Measurements from ENCODE around the gene CLIP3. TPM values are rescaled to one million over a fixed set of nuclear protein-coding genes. Genes with fewer than 3 reads are reported as not detected.

The CLIP3 gene
- total and polyA plus RNA-seq, 11 donors: 1.3 to 8.0 (median 2.8) TPM

DNA sequence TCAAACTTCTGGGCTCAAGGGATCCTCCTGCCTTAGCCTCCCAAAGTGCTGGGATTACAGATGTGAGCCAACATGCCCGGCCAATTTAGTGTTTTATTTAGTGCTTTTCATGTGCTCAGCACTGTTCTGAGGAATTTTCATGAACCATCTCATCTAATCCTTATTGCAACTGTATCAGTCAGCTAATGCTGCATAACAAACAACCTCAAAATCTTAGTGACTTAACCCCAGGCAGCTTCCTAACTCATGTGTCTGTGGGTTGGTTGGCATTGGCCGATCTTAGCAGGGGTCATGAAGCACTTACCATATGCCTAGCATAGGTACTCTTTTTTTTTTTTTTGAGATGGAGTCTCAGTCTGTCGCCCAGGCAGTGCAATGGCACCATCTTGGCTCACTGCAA lies 43.8 kb downstream of the CLIP3 start:
- intact Hi-C loops (cut with DNase I): no loop called here
- Histone ChIP-seq H3K4me1 (peaks cover 0 to 8% (median under 1%) of the 10 kb centered on the region in 12 donors), H3K36me3 (no peaks in the 10 kb centered on the region), H3K27ac (no peak overlapping the region), H3K9me3 (peaks cover 0 to 7% (median 0%) of the 10 kb centered on the region in 12 donors), H3K4me3 (no peak overlapping the region), H3K27me3 (peaks cover 7 to 45% (median 21%) of the 10 kb centered on the region in 9 donors)
- ATAC-seq: no peak
- WGBS, 4 donors: 87 to 95% (median 93%) methylated on average over 3 of the region's 3 CpGs
- no peak for TF ChIP-seq CTCF (IDR thresholded peaks at IDR 0.05)
- TF ChIP-seq POLR2A (IDR thresholded peaks at IDR 0.05): no peak
- DNase-seq: no peak

- peaks cover 7 to 48% (median 21%) of the 10 kb centered on the region in 9 donors for H3K27me3 ChIP-seq
- 32 to 41% (median 36%) methylated on average over 8 of the region's 8 CpGs for WGBS, 4 donors
- H3K4me1 ChIP-seq: peaks cover 0 to 8% (median 0%) of the 10 kb centered on the region in 12 donors
- no peak for ATAC-seq
- no peaks in the 10 kb centered on the region for H3K36me3 ChIP-seq
- TF ChIP-seq POLR2A (IDR thresholded peaks at IDR 0.05) (no peak), CTCF (IDR thresholded peaks at IDR 0.05) (no peak)
- peak overlapping the region in 9 of 12 donors; percentile 14 to 52 (median 33) for H3K4me3 ChIP-seq
- intact Hi-C loops (cut with DNase I): no loop called here
- H3K9me3 ChIP-seq: peaks cover 0 to 7% (median 0%) of the 10 kb centered on the region in 12 donors
- DNase-seq: no peak
- H3K27ac ChIP-seq: no peak overlapping the region
Measured at GRCh38 chr19:35987571-35987896, 45.1 kb downstream of the CLIP3 start.

- ATAC-seq: peak in 3 of 4 donors; percentile 49 to 54 (median 49)
Measured at GRCh38 chr19:35986664-35987570, 45.8 kb downstream of the CLIP3 start.

More at GRCh38 chr19:35986664-35987570, 45.8 kb downstream of the CLIP3 start:
- H3K4me3 ChIP-seq: peak overlapping the region in 9 of 12 donors; percentile 14 to 52 (median 33)
- no peak for TF ChIP-seq CTCF (IDR thresholded peaks at IDR 0.05)
- TF ChIP-seq POLR2A (IDR thresholded peaks at IDR 0.05): no peak
- H3K9me3 ChIP-seq: peaks cover 0 to 7% (median 0%) of the 10 kb centered on the region in 12 donors
- no peaks in the 10 kb centered on the region for H3K36me3 ChIP-seq
- peaks cover 0 to 8% (median 0%) of the 10 kb centered on the region in 12 donors for H3K4me1 ChIP-seq
- intact Hi-C loops (cut with DNase I): no loop called here
- peak in 3 of 5 donors; percentile 25 to 50 (median 34) for DNase-seq
- peaks cover 7 to 48% (median 21%) of the 10 kb centered on the region in 9 donors for H3K27me3 ChIP-seq
- whole genome bisulfite sequencing, 4 donors: 8 to 12% (median 9%) methylated on average over 38 to 54 of the region's 54 CpGs
- H3K27ac ChIP-seq: no peak overlapping the region

All from heart left ventricle (tissue), 16 donors.